Activated CD4-positive, alpha-beta T cell treated with anti-CD3 and anti-CD28 coated beads, Interleukin-2, amount 50 U/mL, for 48 hours (primary cell): ENCODE measurements around the gene DAAM2.

Experiments used
- DNase-seq, 2 experiments: peaks; one replicate each; pipeline ENCODE4 v3.0.0-alpha.2; 2020

DAAM2 gene

GRCh38 chr6:39790772-39791171 is 1.4 kb upstream of the DAAM2 start:
- DNase-seq = no peak

GRCh38 chr6:39791311-39791710 is 865 bp upstream of the DAAM2 start:
- DNase-seq = no peak

GRCh38 chr6:39792540-39793450 is 619 bp downstream of the DAAM2 start:
- no peak for DNase-seq

- DNase-seq = no peak
Measured at GRCh38 chr6:39793516-39793915, 1.3 kb downstream of the DAAM2 start.

- DNase-seq = no peak
Measured at GRCh38 chr6:39794231-39794630, 2.1 kb downstream of the DAAM2 start.

- no peak for DNase-seq
Measured at GRCh38 chr6:39797751-39798150, 5.6 kb downstream of the DAAM2 start.

- DNase-seq = no peak
Measured at GRCh38 chr6:39800034-39801032, 8.2 kb downstream of the DAAM2 start.

GRCh38 chr6:39801456-39802251 is 9.5 kb downstream of the DAAM2 start:
- DNase-seq = no peak

GRCh38 chr6:39803872-39804271 is 11.7 kb downstream of the DAAM2 start:
- no peak for DNase-seq

GRCh38 chr6:39804466-39805065 is 12.4 kb downstream of the DAAM2 start:
- no peak for DNase-seq

GRCh38 chr6:39806278-39806677 is 14.1 kb downstream of the DAAM2 start:
- no peak for DNase-seq

GRCh38 chr6:39808346-39808745 is 16.2 kb downstream of the DAAM2 start:
- no peak for DNase-seq

- no peak for DNase-seq
Measured at GRCh38 chr6:39808964-39809363, 16.8 kb downstream of the DAAM2 start.

GRCh38 chr6:39811835-39812345 is 19.7 kb downstream of the DAAM2 start:
- DNase-seq = no peak

GRCh38 chr6:39812496-39812852 is 20.3 kb downstream of the DAAM2 start:
- DNase-seq = no peak

GRCh38 chr6:39812853-39813533 is 20.8 kb downstream of the DAAM2 start:
- DNase-seq = no peak

- DNase-seq = no peak
Measured at GRCh38 chr6:39814236-39814635, 22.1 kb downstream of the DAAM2 start.

- DNase-seq = no peak
Measured at GRCh38 chr6:39815356-39815755, 23.2 kb downstream of the DAAM2 start.

- DNase-seq = no peak
Measured at GRCh38 chr6:39816747-39817146, 24.6 kb downstream of the DAAM2 start.

GRCh38 chr6:39818695-39819094 is 26.5 kb downstream of the DAAM2 start:
- no peak for DNase-seq

GRCh38 chr6:39819228-39819627 is 27.1 kb downstream of the DAAM2 start:
- no peak for DNase-seq

GRCh38 chr6:39819676-39820075 is 27.5 kb downstream of the DAAM2 start:
- DNase-seq = no peak
